ENCODE data around the gene UBE2L3. TPM values are rescaled to one million over a fixed set of nuclear protein-coding genes. Genes with fewer than 3 reads are reported as not detected.
"Not testable (repeated sequence)": the region's sequence is repeated elsewhere in the genome, so short reads cannot be mapped to it uniquely, and the experiment has no call there.

UBE2L3 gene
- 40.5 TPM for polyA plus RNA-seq (ENCODE audit: insufficient read length)

- peak; percentile 87 for DNase-seq
Observed at GRCh38 chr22:21567456-21568346, at the start of gene UBE2L3. Gene UBE2L3, plus strand, starts transcription at chr22:21567714. Its CDS starts 31 bp downstream, at chr22:21567745.

- not testable (repeated sequence) for DNase-seq
Observed at GRCh38 chr22:21526705-21527500, 40.6 kb upstream of the UBE2L3 start.

GRCh38 chr22:21531525-21531924 is 36.0 kb upstream of the UBE2L3 start:
- not testable (repeated sequence) for DNase-seq

DNA sequence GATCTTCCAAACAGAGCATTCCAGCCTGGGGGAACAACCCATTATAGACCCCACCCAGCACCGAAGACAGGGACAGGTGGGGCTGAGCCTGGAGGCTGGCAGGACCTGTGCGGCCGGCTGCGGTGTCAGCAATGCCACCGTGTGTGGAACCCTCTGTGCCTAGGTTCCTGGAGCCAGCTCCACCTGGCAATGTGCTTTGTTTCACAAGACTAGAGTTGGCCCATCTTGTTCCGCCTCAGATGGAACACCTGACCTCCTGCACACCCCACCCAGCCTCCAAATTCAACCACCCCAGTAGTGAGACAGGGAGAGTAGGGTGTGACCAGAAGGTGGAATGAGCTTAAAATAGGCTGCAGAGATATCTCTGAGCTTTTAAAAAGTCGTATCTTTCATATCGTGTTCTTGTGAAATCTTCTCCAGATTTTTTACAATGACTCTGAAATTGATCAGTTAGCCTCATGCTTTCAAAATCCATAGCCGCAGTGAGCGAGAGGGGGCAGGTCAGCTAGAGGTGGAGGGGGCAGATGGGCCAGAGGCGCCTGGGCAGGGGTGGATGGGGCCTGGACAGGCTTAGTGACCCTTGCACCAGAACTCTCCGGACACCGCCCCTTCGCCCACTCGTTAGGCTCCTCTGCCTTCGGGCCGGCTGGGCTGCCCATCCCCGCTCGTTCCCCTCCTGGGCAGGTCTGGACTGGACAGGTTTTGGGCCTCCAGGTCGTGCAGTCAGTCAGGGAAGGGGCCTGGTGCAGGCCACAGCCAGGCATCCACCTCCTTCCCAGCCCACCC is 34.5 kb upstream of the UBE2L3 start:
- DNase-seq = not testable (repeated sequence)

- DNase-seq = not testable (repeated sequence)
Observed at GRCh38 chr22:21539862-21540261, 27.7 kb upstream of the UBE2L3 start.

DNA sequence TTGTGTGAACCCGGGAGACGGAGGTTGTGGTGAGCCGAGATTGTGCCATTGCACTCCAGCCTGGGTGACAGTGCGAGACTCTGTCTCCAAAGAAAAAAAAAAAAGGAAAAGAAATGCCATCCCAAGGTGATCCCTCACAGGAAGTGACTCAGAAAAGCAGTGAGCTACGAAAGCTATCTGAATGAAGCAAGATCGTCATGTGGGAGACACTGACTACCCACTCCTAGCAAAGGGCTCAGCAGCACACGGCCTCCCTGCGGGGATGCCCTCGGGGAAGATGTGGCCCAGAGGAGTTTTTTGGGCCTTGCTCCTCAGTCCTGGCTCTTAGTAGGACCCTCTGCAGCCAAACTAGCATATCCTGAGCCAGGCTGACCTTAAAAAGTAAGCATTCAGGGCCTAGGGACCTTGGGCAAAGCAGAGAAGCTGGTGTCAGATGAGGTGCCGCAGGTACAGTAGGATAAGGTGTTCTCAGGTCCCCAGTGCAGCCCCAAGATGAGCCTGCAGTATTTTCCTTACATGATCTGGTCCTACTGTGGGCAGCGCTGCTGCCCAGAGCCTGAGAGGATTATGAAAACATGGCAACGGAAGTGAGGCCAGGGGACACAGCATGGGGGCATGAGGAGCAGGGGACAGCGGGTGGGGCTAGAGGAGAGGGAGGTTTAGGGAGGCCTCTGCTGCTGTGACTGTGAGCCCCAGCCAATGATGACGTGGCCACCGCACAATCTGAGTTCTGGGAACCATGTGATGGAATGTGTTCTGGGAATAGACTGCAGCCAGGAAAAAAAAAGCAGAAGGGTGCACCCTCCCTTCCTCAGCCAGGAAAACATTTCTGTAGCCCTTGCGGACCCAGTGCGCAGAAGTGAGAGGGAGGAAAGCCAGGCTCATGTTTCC is 22.8 kb upstream of the UBE2L3 start:
- not testable (repeated sequence) for DNase-seq

GRCh38 chr22:21549558-21549957 is 18.0 kb upstream of the UBE2L3 start:
- not testable (repeated sequence) for DNase-seq

DNA sequence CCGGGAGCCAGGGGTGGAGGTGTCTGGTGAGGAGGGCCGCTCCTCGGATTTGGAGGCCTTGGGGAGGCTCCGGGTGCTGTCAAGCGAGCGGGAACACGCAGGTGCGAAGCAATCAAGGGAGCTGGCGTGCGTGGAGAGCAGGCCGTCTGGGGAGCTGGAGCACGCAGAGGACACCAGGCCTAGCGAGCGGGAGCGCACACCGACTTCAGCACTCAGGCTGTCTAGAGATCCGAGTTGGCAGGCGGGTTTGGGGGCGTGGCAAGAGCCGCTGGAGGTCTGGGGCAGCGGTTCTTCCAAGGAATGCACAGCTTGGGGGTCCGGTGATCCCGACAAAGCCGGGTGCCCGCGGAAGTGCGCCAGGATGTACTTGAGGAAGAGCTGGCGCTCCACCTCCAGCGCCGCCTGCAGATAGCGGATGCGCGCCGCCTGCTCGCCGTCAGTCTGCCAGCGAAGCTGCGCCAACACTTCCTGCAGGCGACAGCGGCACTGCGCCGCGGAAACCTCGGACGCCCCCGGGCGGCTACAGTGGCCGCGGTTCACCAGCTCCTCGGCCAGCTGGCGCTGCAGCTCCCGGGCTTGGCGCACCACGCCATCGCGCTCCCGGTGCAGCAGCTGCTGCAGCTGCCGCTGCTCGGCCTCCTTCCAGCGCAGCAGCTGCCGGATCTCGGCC is 17.4 kb upstream of the UBE2L3 start:
- not testable (repeated sequence) for DNase-seq

DNA sequence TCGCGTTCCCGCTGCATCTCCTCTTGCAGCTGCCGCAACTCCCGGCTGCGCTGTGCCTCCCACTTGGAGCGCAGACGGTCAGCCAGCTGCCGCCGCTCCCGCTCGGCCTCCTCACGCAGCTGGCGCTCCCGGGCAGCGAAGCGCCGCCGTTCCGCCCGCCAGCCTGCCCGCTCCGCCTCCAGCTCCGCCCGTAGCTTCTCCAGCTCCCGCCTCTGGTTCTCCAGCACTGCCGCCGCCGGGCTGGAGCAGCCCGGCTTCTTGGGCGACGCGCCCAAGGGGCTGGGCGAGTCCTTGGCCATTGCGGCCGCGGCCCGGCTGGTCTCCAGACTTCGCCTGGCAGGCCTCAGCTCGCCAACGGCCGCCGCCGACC is 16.9 kb upstream of the UBE2L3 start:
- DNase-seq = not testable (repeated sequence)

DNA sequence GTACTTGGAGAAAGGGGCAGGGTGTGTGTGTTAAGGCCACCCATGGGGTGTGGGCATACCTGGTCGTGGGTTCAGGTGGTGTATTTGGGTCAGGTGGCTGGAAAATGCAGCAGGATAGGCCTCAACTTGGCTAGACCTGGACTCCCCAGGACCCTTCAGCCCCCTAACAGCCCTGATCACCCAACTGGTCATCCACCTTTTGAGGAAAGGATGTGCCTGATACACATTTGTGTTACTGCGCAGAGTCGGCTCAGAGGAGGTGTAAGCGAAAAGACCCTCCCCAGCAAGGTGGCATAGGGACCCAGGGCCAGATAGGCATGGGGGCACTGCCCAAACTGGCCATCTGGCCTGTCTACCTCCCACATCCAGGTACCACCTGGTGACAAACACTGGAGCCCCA is 16.2 kb upstream of the UBE2L3 start, which contains the start of gene RIMBP3C:
Gene RIMBP3C (minus strand): TSS at position 101 of the 400 bp plus-strand sequence. CDS start 485 bp downstream, outside the sequence.
- not testable (repeated sequence) for DNase-seq

GRCh38 chr22:21559345-21560125 is 8.0 kb upstream of the UBE2L3 start:
- not testable (repeated sequence) for DNase-seq

- not testable (repeated sequence) for DNase-seq
Observed at GRCh38 chr22:21560657-21561056, 6.9 kb upstream of the UBE2L3 start.

- DNase-seq = no peak
Observed at GRCh38 chr22:21563912-21564311, 3.6 kb upstream of the UBE2L3 start.

DNA sequence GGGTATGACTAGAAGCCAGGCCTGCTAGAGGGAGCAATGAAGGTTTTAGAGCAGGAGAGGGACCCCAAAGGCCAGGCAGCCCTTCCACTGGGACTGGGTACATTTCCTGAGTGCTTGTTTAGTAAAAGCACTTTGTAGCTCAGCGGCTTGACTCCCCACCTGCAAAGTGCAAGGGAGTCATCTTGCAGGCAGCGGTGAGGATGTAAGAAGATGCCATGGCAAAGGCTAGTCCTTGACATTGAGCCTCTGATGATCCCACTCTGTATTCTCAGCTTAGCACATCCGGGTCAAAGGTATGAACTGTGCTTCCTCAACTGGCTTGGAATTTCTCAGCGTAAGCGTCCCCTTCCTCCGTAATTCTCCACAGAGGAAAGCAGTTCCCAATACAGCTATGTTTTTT is 3.1 kb upstream of the UBE2L3 start:
- DNase-seq = no peak

GRCh38 chr22:21568347-21569075 is 997 bp downstream of the UBE2L3 start:
- peak; percentile 6 for DNase-seq

GRCh38 chr22:21569076-21569427 is 1.5 kb downstream of the UBE2L3 start:
- not testable (repeated sequence) for DNase-seq

GRCh38 chr22:21569459-21570170 is 2.1 kb downstream of the UBE2L3 start:
- no peak for DNase-seq

DNA sequence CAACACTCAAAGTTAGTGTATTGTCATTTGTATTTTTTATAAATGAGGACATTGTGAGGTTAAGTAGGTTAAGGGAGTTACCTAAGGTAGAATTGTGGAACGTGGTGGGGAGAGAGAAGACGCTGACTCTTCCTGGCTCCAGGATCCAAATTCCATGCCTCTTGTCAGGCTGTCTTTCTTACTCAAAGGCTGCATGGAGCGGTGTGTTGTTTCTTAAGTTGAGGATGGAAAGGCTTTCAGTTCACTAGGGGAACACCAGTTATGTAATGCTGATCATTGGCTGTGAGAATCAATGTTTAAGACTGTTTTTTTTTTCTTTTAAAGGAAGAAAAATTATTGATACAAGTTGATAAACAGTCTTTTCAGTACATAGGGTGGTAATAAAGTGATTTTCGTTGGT is 2.9 kb downstream of the UBE2L3 start:
- no peak for DNase-seq

DNA sequence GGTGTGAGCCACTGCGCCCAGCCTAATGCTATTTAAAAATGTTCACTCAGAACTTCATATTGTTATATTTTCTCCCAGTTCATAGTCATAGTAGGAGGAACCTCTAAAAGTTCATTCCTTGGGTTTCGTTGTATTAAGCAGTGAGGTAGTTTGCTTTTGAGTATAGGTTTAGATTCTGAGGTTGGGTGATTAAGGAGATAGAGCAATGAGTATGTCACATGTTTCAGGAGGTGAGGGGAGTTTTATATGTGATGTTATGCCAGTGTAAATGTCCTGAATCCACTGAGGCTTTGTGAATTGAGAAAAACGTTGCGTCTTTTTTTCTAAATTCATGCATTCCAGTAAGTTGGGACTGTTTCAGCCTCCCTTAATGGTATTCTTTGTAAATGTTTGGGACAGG is 4.2 kb downstream of the UBE2L3 start:
- no peak for DNase-seq
